ENCODE data around the gene WWC1. TPM values are rescaled to one million over a fixed set of nuclear protein-coding genes. Genes with fewer than 3 reads are reported as not detected.

WWC1 gene
- total RNA-seq, 1 experiment from 2014 or later, result 108 TPM

DNA sequence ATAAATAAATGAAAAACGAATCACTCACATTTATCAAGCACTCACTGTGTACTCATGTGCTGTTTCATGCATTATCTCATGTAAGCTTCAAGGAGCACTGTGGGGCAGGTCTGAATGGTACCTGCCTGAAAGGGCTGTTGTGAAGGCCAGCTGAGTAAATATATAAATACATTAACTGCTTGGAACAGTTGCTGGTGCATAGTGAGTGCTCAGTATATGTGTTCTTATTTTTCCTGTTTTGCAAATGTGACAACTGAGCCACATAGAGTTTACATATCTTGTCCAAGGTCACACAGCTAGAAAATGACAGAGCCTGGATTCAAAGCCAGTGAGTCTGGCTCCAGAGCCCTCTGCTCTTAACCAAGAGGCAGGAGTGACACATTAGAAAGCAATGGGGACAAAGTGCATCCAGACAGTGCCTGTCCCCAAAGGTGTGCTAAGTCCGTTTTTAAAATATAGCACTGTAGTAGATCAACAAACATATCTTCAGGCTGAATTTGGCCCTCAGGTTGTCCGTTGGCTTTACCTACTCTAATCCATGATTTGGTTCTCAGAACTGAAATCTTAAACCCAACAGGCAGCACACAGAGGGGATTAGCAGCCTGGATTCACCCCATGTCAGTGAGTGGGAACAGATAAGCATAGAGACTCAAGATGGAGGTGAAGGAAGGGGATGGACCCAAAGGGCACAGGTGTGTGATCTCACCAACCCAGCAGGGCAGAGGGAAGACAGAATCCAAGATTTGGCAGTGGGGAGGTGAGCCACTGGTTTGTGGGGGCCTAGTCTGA lies 70.8 kb downstream of the WWC1 start:
- Histone ChIP-seq H3K4me1 (peaks cover 86% of the 10 kb centered on the region), H3K9me3 (no peaks in the 10 kb centered on the region), H3K27me3 (replicated peaks; ENCODE audit: control insufficient read depth, insufficient read depth, low read length) (no peaks in the 10 kb centered on the region), H3K4me3 (ENCODE audit: low read depth, low read length) (no peak overlapping the region), H3K36me3 (ENCODE audit: control insufficient read depth, insufficient read depth, low read length) (no peaks in the 10 kb centered on the region)
- ChIA-PET POLR2A (no interaction called here), CTCF (no interaction called here)
- H3K27me3 Mint-ChIP-seq (ENCODE audit: insufficient read depth, unreplicated experiment), result no peaks in the 10 kb centered on the region
- peak overlapping the region; percentile 97 for H3K27ac Mint-ChIP-seq (ENCODE audit: unreplicated experiment)
- no peak for TF ChIP-seq CTCF (IDR thresholded peaks at IDR 0.05; ENCODE audit: insufficient read depth in 1 of 2, low read depth in 1 of 2, low read length in 1 of 2, severe bottlenecking in 1 of 2, unreplicated experiment in 1 of 2)
- intact Hi-C loops (cut with micrococcal nuclease; ENCODE audit: unreplicated experiment), result no loop called here
- peaks cover 61% of the 10 kb centered on the region for H3K36me3 Mint-ChIP-seq (ENCODE audit: insufficient read depth, unreplicated experiment)
- peak overlapping the region; percentile 26 for H3K4me3 Mint-ChIP-seq (ENCODE audit: unreplicated experiment)
- no TSS peak for BruUV-seq (replicated peaks)
- H3K4me1 Mint-ChIP-seq (ENCODE audit: low read depth, unreplicated experiment), result peaks cover 68% of the 10 kb centered on the region
- peak; percentile 52 to 61 for DNase-seq
- no peaks in the 10 kb centered on the region for H3K9me3 Mint-ChIP-seq (ENCODE audit: unreplicated experiment)

GRCh38 chr5:168364151-168364661 lies 72.8 kb downstream of the WWC1 start:
- intact Hi-C loops (cut with micrococcal nuclease; ENCODE audit: unreplicated experiment), result no loop called here
- CTCF ChIA-PET, result interaction anchor here (1.0 to 2.7 kb wide), 9 partner anchors 16 to 94 kb away, joined by 3 to 12 read pairs (median 5); partner anchors contain the start of gene WWC1
- peak overlapping the region; percentile 63 for H3K4me3 Mint-ChIP-seq (ENCODE audit: unreplicated experiment)
- no peak for DNase-seq
- H3K4me1 Mint-ChIP-seq (ENCODE audit: low read depth, unreplicated experiment), result peaks cover 66% of the 10 kb centered on the region
- peaks cover 74% of the 10 kb centered on the region for H3K4me1 ChIP-seq
- H3K36me3 ChIP-seq (ENCODE audit: control insufficient read depth, insufficient read depth, low read length), result no peaks in the 10 kb centered on the region
- H3K27me3 ChIP-seq (replicated peaks; ENCODE audit: control insufficient read depth, insufficient read depth, low read length), result no peaks in the 10 kb centered on the region
- no peak overlapping the region for H3K4me3 ChIP-seq (ENCODE audit: low read depth, low read length)
- H3K9me3 Mint-ChIP-seq (ENCODE audit: unreplicated experiment), result no peaks in the 10 kb centered on the region
- POLR2A ChIA-PET, result interaction anchor here (0.9 to 1.8 kb wide), 4 partner anchors 35 to 73 kb away, joined by 3 to 10 read pairs (median 6); partner anchors contain the start of gene WWC1
- BruUV-seq (replicated peaks), result no TSS peak
- H3K27me3 Mint-ChIP-seq (ENCODE audit: insufficient read depth, unreplicated experiment), result no peaks in the 10 kb centered on the region
- H3K36me3 Mint-ChIP-seq (ENCODE audit: insufficient read depth, unreplicated experiment), result peaks cover 64% of the 10 kb centered on the region
- no peak for TF ChIP-seq CTCF (IDR thresholded peaks at IDR 0.05; ENCODE audit: insufficient read depth in 1 of 2, low read depth in 1 of 2, low read length in 1 of 2, severe bottlenecking in 1 of 2, unreplicated experiment in 1 of 2)
- H3K9me3 ChIP-seq, result no peaks in the 10 kb centered on the region
- H3K27ac Mint-ChIP-seq (ENCODE audit: unreplicated experiment), result peak overlapping the region; percentile 97

DNA sequence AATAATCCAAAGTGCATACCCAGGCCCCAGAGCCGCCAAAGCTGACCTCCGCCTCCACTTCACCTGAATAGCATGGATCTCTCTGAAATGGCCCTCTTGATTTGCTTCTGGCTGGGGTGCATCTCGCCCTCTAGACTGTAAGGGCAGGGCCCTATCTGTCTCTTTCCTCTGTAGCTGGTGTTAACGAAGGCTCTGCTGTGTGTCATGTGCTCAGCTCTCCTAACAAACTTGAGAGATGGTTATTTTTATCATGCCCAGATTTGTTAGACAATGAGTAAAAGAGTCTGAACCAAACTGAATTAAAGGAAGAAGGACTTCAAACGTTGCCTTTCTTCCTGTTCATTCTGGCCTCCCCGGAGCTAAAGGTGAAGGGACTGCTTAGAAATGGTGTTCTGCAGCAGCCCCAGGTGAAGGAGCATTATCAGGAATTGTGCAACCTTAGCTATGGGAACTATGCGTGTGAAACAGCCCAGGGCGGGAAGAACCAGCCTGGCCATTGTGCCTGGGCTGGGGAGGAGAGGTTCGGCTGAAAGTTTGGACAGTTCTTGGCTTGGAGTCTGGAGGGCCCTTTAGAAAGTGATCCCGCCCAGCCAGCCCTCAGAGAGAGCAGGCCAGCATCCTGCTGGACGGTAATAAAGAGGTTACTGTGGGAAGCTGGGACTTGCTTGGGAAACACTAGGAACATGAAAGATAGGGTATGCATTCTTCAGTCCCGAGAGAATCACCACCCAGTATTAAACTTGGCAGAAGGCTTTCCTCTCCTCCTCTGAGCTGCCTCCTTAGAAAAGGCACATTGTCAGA lies 73.5 kb downstream of the WWC1 start:
- CTCF ChIA-PET, result interaction anchor here (0.8 to 2.7 kb wide), 9 partner anchors 13 to 95 kb away, joined by 3 to 12 read pairs (median 4); partner anchors contain the start of gene WWC1
- Mint-ChIP-seq H3K27me3 (ENCODE audit: insufficient read depth, unreplicated experiment) (no peaks in the 10 kb centered on the region), H3K4me3 (ENCODE audit: unreplicated experiment) (peak overlapping the region; percentile 63), H3K27ac (ENCODE audit: unreplicated experiment) (peak overlapping the region; percentile 97), H3K9me3 (ENCODE audit: unreplicated experiment) (no peaks in the 10 kb centered on the region), H3K4me1 (ENCODE audit: low read depth, unreplicated experiment) (peaks cover 62% of the 10 kb centered on the region), H3K36me3 (ENCODE audit: insufficient read depth, unreplicated experiment) (peaks cover 72% of the 10 kb centered on the region)
- Histone ChIP-seq H3K36me3 (ENCODE audit: control insufficient read depth, insufficient read depth, low read length) (no peaks in the 10 kb centered on the region), H3K9me3 (no peaks in the 10 kb centered on the region), H3K4me1 (peaks cover 66% of the 10 kb centered on the region), H3K4me3 (ENCODE audit: low read depth, low read length) (no peak overlapping the region), H3K27me3 (replicated peaks; ENCODE audit: control insufficient read depth, insufficient read depth, low read length) (no peaks in the 10 kb centered on the region)
- POLR2A ChIA-PET, result interaction anchor here (1.0 to 1.8 kb wide), 3 partner anchors 50 to 74 kb away, joined by 5 to 10 read pairs (median 6); partner anchors contain the start of gene WWC1
- peak; percentile 86 to 89 for DNase-seq
- intact Hi-C loops (cut with micrococcal nuclease; ENCODE audit: unreplicated experiment), result loop anchor here (1.0 kb wide), 6 partner anchors 19 to 95 kb away; no protein-coding TSS in a partner anchor
- TF ChIP-seq CTCF (IDR thresholded peaks at IDR 0.05; ENCODE audit: insufficient read depth in 1 of 2, low read depth in 1 of 2, low read length in 1 of 2, severe bottlenecking in 1 of 2, unreplicated experiment in 1 of 2), result no peak
- TSS peak; percentile 32 for BruUV-seq (replicated peaks)

Measured in Caco-2 (cell line).